Activated naive CD4-positive, alpha-beta T cell treated with Interleukin-2 at 50 U/mL for 16 hours (primary cell): ENCODE data around the gene TLX1.
A peak's percentile ranks its signal among the peaks of the same experiment; 100 is the strongest.
"Not testable (repeated sequence)": the region's sequence is repeated elsewhere in the genome, so short reads cannot be mapped to it uniquely, and the experiment has no call there.

Experiments used
- DNase-seq: peaks from one replicate; pipeline ENCODE4 v3.0.0-alpha.2; 2020

Gene TLX1

DNA sequence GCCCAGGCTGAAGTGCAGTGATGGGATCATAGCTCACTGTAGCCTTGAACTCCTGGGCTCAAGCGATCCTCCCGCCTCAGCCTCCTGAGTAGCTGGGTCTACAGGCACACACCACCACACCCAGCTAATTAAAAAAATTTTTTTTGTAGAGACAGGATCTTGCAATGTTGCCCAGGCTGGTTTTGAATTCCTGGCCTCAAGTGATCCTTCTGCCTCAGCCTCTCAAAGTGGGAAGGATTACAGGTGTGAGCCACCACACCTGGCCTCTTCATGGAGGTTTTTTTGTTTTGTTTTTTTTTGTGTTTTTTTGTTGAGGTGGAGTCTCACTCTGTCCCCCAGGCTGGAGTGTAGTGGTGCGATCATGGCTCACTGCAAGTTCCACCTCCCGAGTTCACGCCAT, 23.4 kb downstream of the TLX1 start:
- DNase-seq, result not testable (repeated sequence)

GRCh38 chr10:101155896-101156295, 24.8 kb downstream of the TLX1 start:
- DNase-seq, result no peak

DNA sequence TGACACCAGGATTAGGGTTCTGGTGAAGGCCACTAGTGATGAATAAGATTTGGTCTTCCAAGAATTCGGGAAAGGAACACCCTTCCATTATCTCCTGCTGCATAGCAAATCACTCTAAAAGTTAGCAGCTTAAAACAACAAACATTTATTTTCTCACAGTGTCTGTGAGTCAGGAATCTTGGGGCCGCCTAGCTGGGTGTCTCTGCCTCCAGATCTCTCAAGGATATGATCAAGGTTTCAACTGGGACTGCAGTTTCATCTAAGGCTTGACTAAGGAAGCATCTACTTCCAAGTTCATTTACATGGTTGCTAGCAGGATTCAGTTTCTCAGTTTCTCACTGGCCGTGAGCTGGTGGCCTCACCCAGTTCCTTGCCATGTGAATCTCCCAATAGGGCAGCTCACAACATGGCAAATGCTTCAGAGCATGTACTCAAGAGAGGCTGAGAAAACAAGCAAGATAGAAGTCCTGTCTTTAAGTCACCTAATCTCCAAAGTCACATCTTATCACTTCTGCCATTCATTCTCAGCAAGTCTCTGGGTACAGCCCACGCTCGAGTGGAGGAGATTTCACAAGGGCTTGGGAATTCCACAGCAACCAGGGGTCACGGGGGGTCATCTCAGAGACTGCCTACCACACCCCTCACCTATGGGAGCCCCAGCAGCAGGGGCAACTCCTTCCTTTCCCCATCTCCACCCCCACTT, 26.8 kb downstream of the TLX1 start:
- no peak for DNase-seq

DNA sequence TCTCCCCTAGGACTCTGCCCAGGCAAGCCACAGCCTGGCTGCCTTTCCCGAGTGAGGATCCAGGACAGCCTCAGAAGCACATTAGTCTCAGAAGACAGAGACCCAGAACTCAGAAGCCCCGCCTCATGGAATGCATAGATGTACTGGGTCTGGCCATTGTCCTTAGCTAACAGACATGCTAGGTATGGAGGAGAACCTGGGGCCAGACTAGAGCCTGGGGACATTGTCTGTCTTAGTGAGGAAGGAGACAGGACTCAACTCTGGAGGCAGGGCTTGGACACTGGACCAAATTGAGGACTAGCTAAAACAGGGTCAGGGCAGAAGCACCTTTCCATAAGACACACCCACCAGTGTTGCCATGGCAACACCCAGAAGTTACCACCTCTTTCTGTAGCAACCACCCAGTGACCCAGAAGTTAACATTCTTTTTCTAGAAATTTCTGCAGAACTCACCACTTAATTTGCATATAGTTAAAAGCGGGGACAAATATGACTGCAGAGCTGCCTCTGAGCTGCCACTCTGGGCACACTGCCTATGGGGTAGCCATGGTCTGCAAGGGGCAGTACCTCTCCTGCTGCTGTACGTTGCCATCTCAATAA, 27.5 kb downstream of the TLX1 start:
- DNase-seq, result no peak

GRCh38 chr10:101161494-101162299, 30.6 kb downstream of the TLX1 start:
- peak; percentile 70 for DNase-seq

DNA sequence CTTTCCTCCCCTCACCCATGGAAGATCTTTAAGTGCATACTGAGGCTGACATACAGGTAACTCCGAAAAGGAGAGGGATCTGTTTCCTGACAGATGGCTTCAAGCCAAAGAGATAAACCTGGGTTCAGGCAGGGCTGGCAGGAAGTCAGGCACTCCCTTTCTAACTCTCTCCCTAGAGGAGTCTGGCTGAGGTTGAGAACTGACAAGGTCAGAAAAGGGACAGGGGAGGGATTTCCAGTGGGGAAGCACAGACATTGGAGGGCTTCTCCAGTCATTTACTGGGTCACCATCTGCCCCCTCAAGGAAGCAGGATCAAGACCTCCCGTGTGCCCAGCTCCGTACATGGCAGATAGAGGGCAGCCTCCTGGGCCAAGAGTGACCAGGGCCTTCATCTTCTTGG, 31.6 kb downstream of the TLX1 start:
- no peak for DNase-seq

DNA sequence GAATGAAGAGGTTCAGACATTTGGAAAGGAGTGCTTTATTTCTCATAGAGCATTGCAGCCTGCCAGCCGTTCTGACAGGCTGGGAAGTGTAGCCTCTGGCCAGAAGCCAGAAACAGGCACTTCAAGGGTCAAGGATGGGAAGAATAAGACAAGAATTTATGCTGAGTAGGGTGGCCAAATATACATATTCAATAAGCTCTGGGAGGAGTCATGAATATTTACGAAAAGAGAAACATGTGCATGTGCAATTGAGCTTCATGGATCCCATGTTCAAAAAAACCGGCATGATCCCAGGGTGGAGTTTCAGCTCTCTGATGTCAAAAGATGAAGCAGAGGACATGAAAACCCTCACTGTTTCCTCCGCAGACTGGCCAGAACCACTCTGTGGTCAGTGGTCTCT, 32.9 kb downstream of the TLX1 start:
- DNase-seq, result no peak

DNA sequence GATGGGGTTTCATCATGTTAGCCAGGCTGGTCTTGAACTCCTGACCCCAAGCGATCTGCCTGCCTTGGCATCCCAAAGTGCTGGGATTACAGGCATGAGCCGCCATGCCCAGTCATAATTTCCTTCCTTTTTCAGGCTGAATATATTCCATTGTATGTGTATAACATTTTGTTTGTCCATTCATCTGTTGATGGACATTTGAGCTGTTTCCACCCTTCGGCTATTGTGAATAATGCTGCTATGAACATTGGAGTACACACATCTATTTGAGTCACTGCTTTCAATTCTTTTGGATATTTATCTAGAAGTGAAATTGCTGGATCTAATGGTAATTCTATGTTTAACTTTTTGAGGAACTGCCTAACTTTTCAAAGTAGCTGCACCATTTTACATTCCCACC, 34.6 kb downstream of the TLX1 start:
- DNase-seq, result no peak

- DNase-seq, result no peak
These were observed 35.3 kb downstream of the TLX1 start for GRCh38 chr10:101166430-101166829.

- no peak for DNase-seq
These were observed 41.6 kb downstream of the TLX1 start for GRCh38 chr10:101172741-101173140.

- DNase-seq, result no peak
These were observed 43.2 kb downstream of the TLX1 start for GRCh38 chr10:101174319-101174718.

- DNase-seq, result no peak
These were observed 45.5 kb downstream of the TLX1 start for GRCh38 chr10:101176577-101176976.

DNA sequence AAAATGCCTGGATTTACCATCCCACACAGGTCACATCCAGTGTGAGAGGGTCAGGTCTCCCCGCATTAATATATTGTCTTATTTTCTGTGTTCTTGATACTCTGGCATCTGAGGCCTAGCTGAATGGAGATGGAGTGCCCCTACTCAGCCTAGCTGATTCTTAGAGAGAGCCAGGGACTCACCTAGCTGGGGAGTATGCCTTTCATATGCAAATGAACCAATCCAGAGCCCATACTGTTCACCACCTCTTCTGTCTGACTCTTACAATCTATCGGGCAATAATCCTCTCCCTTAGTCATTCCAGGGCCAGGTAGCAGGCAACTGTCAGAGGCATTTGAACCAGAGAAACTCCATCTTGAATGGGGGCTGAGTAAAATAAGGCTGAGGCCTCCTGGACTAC, 51.8 kb downstream of the TLX1 start:
- no peak for DNase-seq

DNA sequence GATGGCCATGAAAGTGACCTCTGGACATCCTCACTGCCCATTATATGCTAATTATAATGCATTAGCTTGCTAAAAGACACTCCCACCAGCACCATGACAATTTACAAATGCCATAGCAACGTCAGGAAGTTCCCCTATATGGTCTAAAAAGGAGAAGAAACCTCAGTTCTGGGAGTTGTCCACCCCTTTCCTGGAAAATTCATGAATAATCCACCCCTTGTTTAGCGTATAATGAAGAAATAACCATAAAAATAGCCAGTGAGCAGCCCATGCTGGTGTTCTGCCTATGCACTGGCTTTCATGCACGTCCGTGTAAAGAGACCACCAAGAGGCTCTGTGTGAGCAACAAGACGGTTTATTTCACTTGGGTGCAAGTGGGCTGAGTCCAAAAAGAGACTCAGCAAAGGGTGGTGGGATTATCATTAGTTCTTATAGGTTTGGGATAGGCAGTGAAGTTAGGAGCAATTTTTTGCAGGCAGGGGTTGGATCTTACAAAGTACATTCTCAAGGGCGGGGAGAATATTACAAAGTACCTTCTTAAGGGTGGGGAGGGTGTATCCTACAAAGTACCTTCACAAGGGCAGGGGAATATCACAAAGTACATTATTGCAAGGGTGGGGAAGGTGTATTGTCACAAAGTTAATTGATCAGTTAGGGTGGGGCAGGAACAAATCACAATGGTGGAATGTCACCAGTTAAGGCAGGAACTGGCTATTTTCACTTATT, 52.5 kb downstream of the TLX1 start:
- no peak for DNase-seq
